Fibroblast of lung (primary cell): ENCODE data around the gene DLG2.

ENCODE experiments used
- EZH2 ChIP-seq: IDR thresholded peaks from 2 replicates; pipeline ENCODE4 v1.5.1; 2012; ENCODE audit warnings: low read length, control low read depth, mild to moderate bottlenecking; ENCODE audit errors: missing control alignments
- TF ChIP-seq, protein P1 (sequence below), 2 donors: IDR thresholded peaks in 1 of 2; conservative IDR thresholded peaks in 1 of 2; 1 replicate in 1 of 2; 2 replicates in 1 of 2; pipeline ENCODE4 v1.5.1; 2011 to 2012; ENCODE audit warnings: low read length in 2 of 2, control low read depth in 1 of 2, inconsistent platforms in 1 of 2, low read depth in 1 of 2, mild to moderate bottlenecking in 1 of 2

- TF ChIP-seq, protein P1, sequence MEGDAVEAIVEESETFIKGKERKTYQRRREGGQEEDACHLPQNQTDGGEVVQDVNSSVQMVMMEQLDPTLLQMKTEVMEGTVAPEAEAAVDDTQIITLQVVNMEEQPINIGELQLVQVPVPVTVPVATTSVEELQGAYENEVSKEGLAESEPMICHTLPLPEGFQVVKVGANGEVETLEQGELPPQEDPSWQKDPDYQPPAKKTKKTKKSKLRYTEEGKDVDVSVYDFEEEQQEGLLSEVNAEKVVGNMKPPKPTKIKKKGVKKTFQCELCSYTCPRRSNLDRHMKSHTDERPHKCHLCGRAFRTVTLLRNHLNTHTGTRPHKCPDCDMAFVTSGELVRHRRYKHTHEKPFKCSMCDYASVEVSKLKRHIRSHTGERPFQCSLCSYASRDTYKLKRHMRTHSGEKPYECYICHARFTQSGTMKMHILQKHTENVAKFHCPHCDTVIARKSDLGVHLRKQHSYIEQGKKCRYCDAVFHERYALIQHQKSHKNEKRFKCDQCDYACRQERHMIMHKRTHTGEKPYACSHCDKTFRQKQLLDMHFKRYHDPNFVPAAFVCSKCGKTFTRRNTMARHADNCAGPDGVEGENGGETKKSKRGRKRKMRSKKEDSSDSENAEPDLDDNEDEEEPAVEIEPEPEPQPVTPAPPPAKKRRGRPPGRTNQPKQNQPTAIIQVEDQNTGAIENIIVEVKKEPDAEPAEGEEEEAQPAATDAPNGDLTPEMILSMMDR (conservative IDR thresholded peaks at IDR 0.05 in 1 of 2, IDR thresholded peaks at IDR 0.05 in 1 of 2; ENCODE audit: low read depth in 1 of 2, low read length in 2 of 2) = no peak
- no peak for TF ChIP-seq EZH2
Measured at GRCh38 chr11:84455691-84456090, 1171.5 kb downstream of the DLG2 start.
